Loucy (cell line): ENCODE measurements around the gene GCFC2.
A peak's percentile ranks its signal among the peaks of the same experiment; 100 is the strongest.

Experiments used
- H2AFZ ChIP-seq: fragments of 200-600 bp; sonication (generic); 2 replicates; pipeline ENCODE4 v1.6.0; 2016; ENCODE audit warnings: antibody characterized with exemption, mild to moderate bottlenecking, low read length, moderate library complexity
- H3F3A ChIP-seq: fragments of 200-600 bp; 2 replicates; pipeline ENCODE4 v1.6.0; 2016; ENCODE audit warnings: antibody characterized with exemption, low read depth, mild to moderate bottlenecking
- H3K27me3 ChIP-seq: fragments of 200-600 bp; sonication (generic); 2 replicates; pipeline ENCODE4 v1.6.1; 2014; ENCODE audit warnings: low read length, mild to moderate bottlenecking; ENCODE audit not compliant: insufficient read depth, poor library complexity, severe bottlenecking
- H3K36me3 ChIP-seq: fragments of 200-600 bp; sonication (generic); 2 replicates; pipeline ENCODE4 v1.6.1; 2016; ENCODE audit warnings: low read length; ENCODE audit not compliant: insufficient read depth
- H3K4me1 ChIP-seq: fragments of 200-600 bp; sonication (generic); 2 replicates; pipeline ENCODE4 v1.5.1; 2014; ENCODE audit warnings: low read length, mild to moderate bottlenecking; ENCODE audit not compliant: insufficient read depth, poor library complexity, severe bottlenecking
- H3K4me2 ChIP-seq: fragments of 200-600 bp; sonication (generic); 2 replicates; pipeline ENCODE4 v1.6.0; 2014; ENCODE audit warnings: antibody characterized with exemption, low read length, low read depth, mild to moderate bottlenecking; ENCODE audit not compliant: poor library complexity, severe bottlenecking
- H3K4me3 ChIP-seq: fragments of 200-600 bp; sonication (generic); 2 replicates; pipeline ENCODE4 v1.5.1; 2014; ENCODE audit warnings: low read length, mild to moderate bottlenecking, mixed read lengths; ENCODE audit not compliant: poor library complexity, severe bottlenecking
- H3K79me2 ChIP-seq: fragments of 200-600 bp; sonication (generic); 2 replicates; pipeline ENCODE4 v1.6.1; 2014; ENCODE audit warnings: low read length; ENCODE audit not compliant: insufficient read depth
- H3K9ac ChIP-seq: fragments of 200-600 bp; sonication (generic); 2 replicates; pipeline ENCODE4 v1.6.0; 2014; ENCODE audit warnings: mild to moderate bottlenecking, low read depth, low read length, moderate library complexity; ENCODE audit not compliant: poor library complexity, severe bottlenecking
- H3K9me2 ChIP-seq: fragments of 200-600 bp; sonication (generic); replicated peaks from 2 replicates; pipeline ENCODE4 v1.6.1; 2016; ENCODE audit warnings: low read depth, low read length, mixed read lengths
- H3K9me3 ChIP-seq: fragments of 200-600 bp; sonication (generic); 2 replicates; pipeline ENCODE4 v1.6.1; 2014; ENCODE audit warnings: mild to moderate bottlenecking, antibody characterized with exemption, low read length, low read depth; ENCODE audit not compliant: insufficient read depth
- H4K20me1 ChIP-seq: fragments of 200-600 bp; sonication (generic); 2 replicates; pipeline ENCODE4 v1.6.0; 2014; ENCODE audit warnings: antibody characterized with exemption, low read length, mild to moderate bottlenecking; ENCODE audit not compliant: insufficient read depth, poor library complexity, severe bottlenecking
- EZH2phosphoT487 ChIP-seq: fragments of 200-600 bp; IDR thresholded peaks from 2 replicates; pipeline ENCODE4 v1.6.1; 2018; ENCODE audit warnings: antibody characterized with exemption, mild to moderate bottlenecking, moderate library complexity, borderline replicate concordance
- TF ChIP-seq, protein P1 (sequence below): fragments of 200-600 bp; sonication (generic); conservative IDR thresholded peaks from 2 replicates; pipeline ENCODE4 v1.5.1; 2014; ENCODE audit warnings: mild to moderate bottlenecking, antibody characterized with exemption, low read length

Gene GCFC2

DNA sequence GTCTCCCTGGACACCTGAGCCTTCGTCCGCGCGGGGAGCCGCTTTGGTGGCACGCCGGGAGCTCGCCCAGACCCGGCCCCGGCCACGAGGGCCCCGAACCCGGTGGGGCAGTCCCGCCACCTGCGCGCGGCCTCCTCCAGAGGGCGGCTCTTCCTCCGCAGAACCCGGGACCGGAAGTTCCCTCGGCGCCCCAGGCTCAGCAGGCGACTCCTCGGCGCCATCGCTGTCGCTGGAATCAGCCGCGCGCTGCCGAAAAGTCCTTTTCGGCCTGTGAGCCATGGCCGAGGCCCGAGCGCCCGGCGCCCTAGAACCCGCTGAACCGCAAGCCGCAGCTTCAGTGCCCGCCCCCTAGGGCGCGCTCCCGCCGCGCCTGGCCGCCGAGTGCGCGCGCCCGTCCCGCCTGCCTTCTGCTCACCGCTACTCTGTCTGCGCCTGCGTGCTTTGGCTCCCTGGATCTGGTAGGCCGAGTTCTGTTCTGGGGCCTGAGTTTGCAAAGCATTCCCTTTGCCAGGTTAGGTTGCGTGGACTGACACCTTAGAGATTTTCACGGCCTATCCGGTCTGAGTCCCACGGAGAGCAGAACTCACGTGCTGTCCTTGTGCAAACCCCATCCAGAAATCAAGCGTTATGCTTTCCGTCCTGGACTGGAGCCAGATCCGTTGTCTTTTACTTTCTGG, at the start of gene GCFC2:
GCFC2 (minus strand) TSS at position 339 of the 677 bp plus-strand sequence; CDS start at position 279, 60 bp downstream.
- Histone ChIP-seq H3K9me3 (no peaks in the 10 kb centered on the region), H3K36me3 (no peaks in the 10 kb centered on the region), H3K27me3 (no peaks in the 10 kb centered on the region), H3K4me1 (peaks cover 14% of the 10 kb centered on the region), H3F3A (no peaks in the 10 kb centered on the region), H3K79me2 (peaks cover 10% of the 10 kb centered on the region; the same call in 1 of the 2 replicates), H4K20me1 (no peaks in the 10 kb centered on the region), H3K4me2 (peak within 1 kb of the TSS; percentile 91), H3K4me3 (peak within 1 kb of the TSS; percentile 73), H3K9me2 (no peaks in the 10 kb centered on the region), H3K9ac (peak within 1 kb of the TSS; percentile 86), H2AFZ (peak within 1 kb of the TSS; percentile 70)
- TF ChIP-seq EZH2phosphoT487 = no peak
- TF ChIP-seq, protein P1, sequence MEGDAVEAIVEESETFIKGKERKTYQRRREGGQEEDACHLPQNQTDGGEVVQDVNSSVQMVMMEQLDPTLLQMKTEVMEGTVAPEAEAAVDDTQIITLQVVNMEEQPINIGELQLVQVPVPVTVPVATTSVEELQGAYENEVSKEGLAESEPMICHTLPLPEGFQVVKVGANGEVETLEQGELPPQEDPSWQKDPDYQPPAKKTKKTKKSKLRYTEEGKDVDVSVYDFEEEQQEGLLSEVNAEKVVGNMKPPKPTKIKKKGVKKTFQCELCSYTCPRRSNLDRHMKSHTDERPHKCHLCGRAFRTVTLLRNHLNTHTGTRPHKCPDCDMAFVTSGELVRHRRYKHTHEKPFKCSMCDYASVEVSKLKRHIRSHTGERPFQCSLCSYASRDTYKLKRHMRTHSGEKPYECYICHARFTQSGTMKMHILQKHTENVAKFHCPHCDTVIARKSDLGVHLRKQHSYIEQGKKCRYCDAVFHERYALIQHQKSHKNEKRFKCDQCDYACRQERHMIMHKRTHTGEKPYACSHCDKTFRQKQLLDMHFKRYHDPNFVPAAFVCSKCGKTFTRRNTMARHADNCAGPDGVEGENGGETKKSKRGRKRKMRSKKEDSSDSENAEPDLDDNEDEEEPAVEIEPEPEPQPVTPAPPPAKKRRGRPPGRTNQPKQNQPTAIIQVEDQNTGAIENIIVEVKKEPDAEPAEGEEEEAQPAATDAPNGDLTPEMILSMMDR = peak; percentile 26; the same call in 1 of the 2 replicates

DNA sequence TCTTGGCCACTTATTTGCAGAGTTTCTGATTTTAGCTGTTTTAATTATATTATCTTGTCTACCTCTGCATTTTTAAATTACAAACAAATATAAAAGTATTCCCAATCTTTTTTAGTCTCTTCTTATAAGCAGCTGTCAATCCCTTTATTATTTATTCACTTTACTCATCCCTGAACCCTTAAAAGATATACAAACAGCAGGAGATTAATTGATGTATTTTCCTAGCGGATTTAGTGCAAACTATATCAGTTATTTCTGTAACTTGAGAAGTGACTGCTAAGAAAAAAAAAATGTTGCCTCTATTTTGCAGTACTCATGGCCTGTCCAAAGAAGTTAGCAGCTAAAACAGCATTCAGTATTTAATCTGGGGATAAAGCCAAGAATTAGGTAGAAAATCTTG, 42.1 kb upstream of the GCFC2 start:
- no peaks in the 10 kb centered on the region for H3F3A ChIP-seq

DNA sequence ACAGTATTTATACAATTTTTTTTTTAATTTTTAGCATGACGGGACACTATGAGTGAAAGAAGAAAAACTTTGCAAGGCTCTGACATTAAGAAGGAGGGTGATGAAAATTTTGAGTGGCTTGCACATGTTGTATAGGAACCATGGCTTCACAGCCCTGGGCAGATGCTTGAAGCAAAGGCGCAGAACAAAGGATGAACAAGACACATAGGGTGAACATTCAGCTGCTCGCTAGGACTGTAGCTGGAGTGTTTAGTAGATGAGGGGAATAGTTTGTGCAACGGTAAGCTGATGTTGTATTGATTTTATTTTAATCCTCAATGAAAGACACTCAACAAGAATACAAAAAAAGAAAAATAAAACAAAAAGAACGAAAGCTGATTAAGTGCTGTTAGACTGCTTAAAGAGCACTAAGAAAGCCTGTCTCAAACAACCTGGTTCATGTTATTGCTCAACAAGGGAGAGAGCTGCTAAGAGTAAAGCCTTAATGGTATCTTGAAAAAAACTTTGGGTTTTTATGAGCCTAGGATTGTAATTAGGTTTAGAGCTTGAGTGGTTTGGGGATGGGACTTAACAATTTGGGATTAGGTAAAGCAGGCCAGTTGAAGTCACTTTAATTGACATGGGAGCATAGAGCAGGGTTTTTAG, 41.2 kb upstream of the GCFC2 start:
- H3K9ac ChIP-seq = no peak overlapping the region

More for the DNA sequence above, 42.1 kb upstream of the GCFC2 start:
- Histone ChIP-seq H3K4me2 (no peak overlapping the region), H3K36me3 (no peaks in the 10 kb centered on the region), H3K9me3 (no peaks in the 10 kb centered on the region), H2AFZ (no peak overlapping the region), H3K4me3 (no peak overlapping the region), H3K9me2 (no peaks in the 10 kb centered on the region), H3K4me1 (no peaks in the 10 kb centered on the region), H3K9ac (no peak overlapping the region), H3K27me3 (no peaks in the 10 kb centered on the region), H3K79me2 (no peaks in the 10 kb centered on the region), H4K20me1 (no peaks in the 10 kb centered on the region)
- TF ChIP-seq, protein P1 = no peak
- no peak for TF ChIP-seq EZH2phosphoT487

More for the DNA sequence above, 41.2 kb upstream of the GCFC2 start:
- Histone ChIP-seq H3K36me3 (no peaks in the 10 kb centered on the region), H2AFZ (no peak overlapping the region), H4K20me1 (no peaks in the 10 kb centered on the region), H3K4me2 (no peak overlapping the region), H3K9me2 (no peaks in the 10 kb centered on the region), H3K27me3 (no peaks in the 10 kb centered on the region), H3F3A (no peaks in the 10 kb centered on the region), H3K79me2 (no peaks in the 10 kb centered on the region), H3K4me3 (no peak overlapping the region), H3K9me3 (no peaks in the 10 kb centered on the region), H3K4me1 (no peaks in the 10 kb centered on the region)
- TF ChIP-seq EZH2phosphoT487 = no peak
- TF ChIP-seq, protein P1 = no peak
